H9 (cell line): ENCODE results near the gene ZBTB25. TPM values are rescaled to one million over a fixed set of nuclear protein-coding genes. Genes with fewer than 3 reads are reported as not detected.

ENCODE experiments used
- DNase-seq: peaks from one replicate; pipeline ENCODE4 v3.0.0-alpha.2; 2017
- H2AFZ ChIP-seq: one replicate; pipeline ENCODE4 v1.6.1; 2013; ENCODE audit warnings: mild to moderate bottlenecking, low read length, control low read depth, moderate library complexity
- H2AK5ac ChIP-seq: 2 replicates; pipeline ENCODE4 v1.6.1; 2013; ENCODE audit warnings: low read length, control low read depth, mixed read lengths; ENCODE audit not compliant: insufficient read length
- H2BK120ac ChIP-seq: one replicate; pipeline ENCODE4 v1.6.1; 2013; ENCODE audit warnings: low read depth, mild to moderate bottlenecking, low read length, control low read depth, inconsistent platforms; ENCODE audit not compliant: poor library complexity, severe bottlenecking
- H2BK12ac ChIP-seq: 2 replicates; pipeline ENCODE4 v1.6.1; 2013; ENCODE audit warnings: low read length, control low read depth, mixed read lengths, low read depth; ENCODE audit not compliant: insufficient read length
- H2BK15ac ChIP-seq: 2 replicates; pipeline ENCODE4 v1.6.1; 2013; ENCODE audit warnings: low read depth, low read length, control low read depth
- H2BK20ac ChIP-seq: one replicate; pipeline ENCODE4 v1.6.1; 2013; ENCODE audit warnings: low read depth, mild to moderate bottlenecking, low read length, control low read depth, inconsistent platforms; ENCODE audit not compliant: poor library complexity, severe bottlenecking
- H2BK5ac ChIP-seq: 2 replicates; pipeline ENCODE4 v1.6.1; 2013; ENCODE audit warnings: low read length, control low read depth, mixed read lengths; ENCODE audit not compliant: insufficient read length
- H3K14ac ChIP-seq: 2 replicates; pipeline ENCODE4 v1.6.1; 2013; ENCODE audit warnings: low read length, control low read depth; ENCODE audit not compliant: insufficient read depth
- H3K18ac ChIP-seq: 2 replicates; pipeline ENCODE4 v1.6.1; 2013; ENCODE audit warnings: low read depth, mild to moderate bottlenecking, mixed read lengths, low read length, control low read depth; ENCODE audit not compliant: insufficient read length
- H3K23ac ChIP-seq: 2 replicates; pipeline ENCODE4 v1.6.1; 2013; ENCODE audit warnings: low read length, control low read depth, mixed read lengths, low read depth; ENCODE audit not compliant: insufficient read length
- H3K23me2 ChIP-seq: 2 replicates; pipeline ENCODE4 v1.6.1; 2013; ENCODE audit warnings: low read depth, mild to moderate bottlenecking, mixed read lengths, low read length, control low read depth; ENCODE audit not compliant: insufficient read length, poor library complexity, severe bottlenecking
- H3K27ac ChIP-seq: 2 replicates; pipeline ENCODE4 v1.5.1; 2013; ENCODE audit warnings: low read length, control low read depth, mixed read lengths, low read depth; ENCODE audit not compliant: insufficient read length
- H3K27me3 ChIP-seq: 2 replicates; pipeline ENCODE4 v1.6.1; 2013; ENCODE audit warnings: low read length, control low read depth, inconsistent platforms; ENCODE audit not compliant: insufficient read depth
- H3K4ac ChIP-seq: 2 replicates; pipeline ENCODE4 v1.6.1; 2013; ENCODE audit warnings: low read depth, mild to moderate bottlenecking, control low read depth, inconsistent platforms, low read length, moderate library complexity
- H3K4me1 ChIP-seq: 2 replicates; pipeline ENCODE4 v1.6.1; 2013; ENCODE audit warnings: low read length, control low read depth, inconsistent platforms; ENCODE audit not compliant: insufficient read depth
- H3K4me2 ChIP-seq: 2 replicates; pipeline ENCODE4 v1.6.1; 2013; ENCODE audit warnings: low read length, control low read depth, mixed read lengths; ENCODE audit not compliant: insufficient read length, insufficient read depth
- H3K56ac ChIP-seq: 2 replicates; pipeline ENCODE4 v1.6.1; 2013; ENCODE audit warnings: low read depth, mild to moderate bottlenecking, mixed read lengths, low read length, control low read depth; ENCODE audit not compliant: insufficient read length
- H3K79me1 ChIP-seq: 2 replicates; pipeline ENCODE4 v1.6.1; 2013; ENCODE audit warnings: low read depth, mild to moderate bottlenecking, moderate library complexity, low read length, control low read depth, inconsistent platforms; ENCODE audit not compliant: insufficient read depth, poor library complexity, severe bottlenecking
- H3K79me2 ChIP-seq: 2 replicates; pipeline ENCODE4 v1.6.1; 2013; ENCODE audit warnings: low read length, control low read depth, inconsistent platforms; ENCODE audit not compliant: insufficient read depth
- H3K9ac ChIP-seq: 2 replicates; pipeline ENCODE4 v1.6.1; 2013; ENCODE audit warnings: low read length, control low read depth, mixed read lengths; ENCODE audit not compliant: insufficient read length; ENCODE audit errors: extremely low read depth
- H3K9me3 ChIP-seq: one replicate; pipeline ENCODE4 v1.6.1; 2013; ENCODE audit warnings: low read depth, low read length, inconsistent platforms; ENCODE audit not compliant: control insufficient read depth
- H3T11ph ChIP-seq: one replicate; pipeline ENCODE4 v1.6.1; 2013; ENCODE audit warnings: mild to moderate bottlenecking, low read length, control low read depth, inconsistent platforms
- H4K20me1 ChIP-seq: one replicate; pipeline ENCODE4 v1.6.1; 2013; ENCODE audit not compliant: control insufficient read depth, insufficient read length, insufficient read depth
- H4K5ac ChIP-seq: 2 replicates; pipeline ENCODE4 v1.6.1; 2013; ENCODE audit warnings: low read depth, mild to moderate bottlenecking, mixed read lengths, low read length, control low read depth; ENCODE audit not compliant: insufficient read length
- H4K8ac ChIP-seq: replicated peaks from 2 replicates; pipeline ENCODE4 v1.6.1; 2013; ENCODE audit warnings: low read length, control low read depth, mixed read lengths, low read depth; ENCODE audit not compliant: insufficient read length
- H4K91ac ChIP-seq: 2 replicates; pipeline ENCODE4 v1.6.1; 2013; ENCODE audit warnings: low read depth, mild to moderate bottlenecking, moderate library complexity, mixed read lengths, low read length, control low read depth; ENCODE audit not compliant: insufficient read length
- H3K27ac Mint-ChIP-seq, 3 experiments: 2 replicates in 2 of 3; 3 replicates in 1 of 3; pipeline ENCODE4 v1.8.0; 2020 to 2021; ENCODE audit warnings: mixed read lengths in 3 of 3, mild to moderate bottlenecking in 1 of 3, moderate library complexity in 1 of 3
- H3K27me3 Mint-ChIP-seq: 2 replicates; pipeline ENCODE4 v1.8.0; 2021; ENCODE audit warnings: low read depth, mild to moderate bottlenecking, moderate library complexity, mixed read lengths
- H3K36me3 Mint-ChIP-seq, 3 experiments: 2 replicates in 2 of 3; 3 replicates in 1 of 3; pipeline ENCODE4 v1.8.0; 2020 to 2021; ENCODE audit warnings: low read depth in 3 of 3, mixed read lengths in 3 of 3; ENCODE audit not compliant: insufficient read depth in 1 of 3
- H3K4me1 Mint-ChIP-seq, 2 experiments: 2 replicates each; pipeline ENCODE4 v1.8.0; 2020; ENCODE audit warnings: mixed read lengths in 2 of 2
- H3K4me3 Mint-ChIP-seq, 2 experiments: 2 replicates in 1 of 2; 3 replicates in 1 of 2; pipeline ENCODE4 v1.8.0; 2020 to 2021; ENCODE audit warnings: mild to moderate bottlenecking in 2 of 2, mixed read lengths in 2 of 2, moderate library complexity in 1 of 2
- H3K9me3 Mint-ChIP-seq, 2 experiments: 2 replicates in 1 of 2; 3 replicates in 1 of 2; pipeline ENCODE4 v1.8.0; 2020; ENCODE audit warnings: mild to moderate bottlenecking in 2 of 2, mixed read lengths in 2 of 2, moderate library complexity in 1 of 2
- CTCF ChIP-seq: fragments of 200-600 bp; sonication (generic); conservative IDR thresholded peaks from 3 replicates; pipeline ENCODE4 v1.8.0; 2021; ENCODE audit warnings: antibody characterized with exemption, mild to moderate bottlenecking
- WGBS: extraction: QIAGEN DNeasy Blood & Tissue Kit; methylation state at CpG from one replicate; pipeline ENCODE4 v1.1.7; 2013; ENCODE audit warnings: missing lambda C conversion rate, low lambda C conversion rate, mixed read lengths; ENCODE audit not compliant: insufficient read length; ENCODE audit errors: extremely low coverage; 5-methylcytosine and 5-hydroxymethylcytosine counted together
- total RNA-seq: library from RNA; stranded (reverse); gene quantifications from 2 replicates; pipeline ENCODE4 v1.2.1, GENCODE V29; 2021

The ZBTB25 gene
- total RNA-seq, 1 experiment from 2014 or later = 8.2 TPM

DNA sequence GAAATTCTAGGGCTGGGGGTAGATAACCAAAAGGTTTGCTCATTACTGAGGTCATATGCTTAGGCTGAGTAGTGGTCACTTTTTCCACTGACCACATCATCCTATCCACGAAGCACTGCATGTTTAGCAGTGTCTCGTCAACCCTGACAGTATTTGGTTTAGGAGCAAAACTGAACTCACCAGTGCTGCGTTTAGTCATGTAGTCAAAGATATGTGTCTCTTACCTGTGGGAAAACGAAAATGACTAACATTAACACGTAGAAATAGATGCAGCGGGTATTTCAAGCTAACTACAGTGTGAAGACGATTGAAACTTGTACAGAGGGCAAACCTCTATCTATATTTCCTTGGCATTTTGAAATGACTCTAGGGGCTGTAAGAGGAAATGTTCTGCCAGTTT is 80.9 kb downstream of the ZBTB25 start:
- no peak overlapping the region for H4K91ac ChIP-seq
- H3K27me3 ChIP-seq = no peaks in the 10 kb centered on the region
- no peaks in the 10 kb centered on the region for H3K79me1 ChIP-seq
- no peak overlapping the region for H3K4me3 Mint-ChIP-seq
- H3K79me2 ChIP-seq = no peaks in the 10 kb centered on the region
- H3K36me3 Mint-ChIP-seq = peaks cover 59 to 95% (median 85%) of the 10 kb centered on the region in 3 experiments; a peak in 6 of 7 replicates
- no peaks in the 10 kb centered on the region for H4K20me1 ChIP-seq
- no peak for DNase-seq
- no peaks in the 10 kb centered on the region for H3K9me3 ChIP-seq
- no peak overlapping the region for H2BK12ac ChIP-seq
- no peak overlapping the region for H3K9ac ChIP-seq
- H3K9me3 Mint-ChIP-seq = no peaks in the 10 kb centered on the region
- no peak overlapping the region for H3K27ac Mint-ChIP-seq
- no peak overlapping the region for H3K4me2 ChIP-seq
- no peaks in the 10 kb centered on the region for H3K4me1 Mint-ChIP-seq
- no peaks in the 10 kb centered on the region for H3K4me1 ChIP-seq
- H3K27ac ChIP-seq = peak overlapping the region; percentile 48
- no peak overlapping the region for H3K23ac ChIP-seq
- no peak overlapping the region for H2BK20ac ChIP-seq
- TF ChIP-seq CTCF = no peak
- WGBS = no CpG with 5 or more reads among the region's 7 CpGs
- H3T11ph ChIP-seq = no peak overlapping the region
- no peak overlapping the region for H2AFZ ChIP-seq
- no peak overlapping the region for H3K14ac ChIP-seq
- H3K23me2 ChIP-seq = peaks cover 2% of the 10 kb centered on the region
- no peak overlapping the region for H2AK5ac ChIP-seq
- no peak overlapping the region for H3K56ac ChIP-seq
- no peak overlapping the region for H2BK15ac ChIP-seq
- no peak overlapping the region for H4K8ac ChIP-seq
- H3K27me3 Mint-ChIP-seq = no peaks in the 10 kb centered on the region
- no peak overlapping the region for H3K4ac ChIP-seq
- no peak overlapping the region for H3K18ac ChIP-seq
- no peak overlapping the region for H2BK120ac ChIP-seq
- H2BK5ac ChIP-seq = no peak overlapping the region
- H4K5ac ChIP-seq = no peak overlapping the region
